ENCODE results near the gene TBC1D22B. TPM values are rescaled to one million over a fixed set of nuclear protein-coding genes. Genes with fewer than 3 reads are reported as not detected.

Gene TBC1D22B
- total RNA-seq, 1 experiment from 2014 or later: 11.8 TPM

DNA sequence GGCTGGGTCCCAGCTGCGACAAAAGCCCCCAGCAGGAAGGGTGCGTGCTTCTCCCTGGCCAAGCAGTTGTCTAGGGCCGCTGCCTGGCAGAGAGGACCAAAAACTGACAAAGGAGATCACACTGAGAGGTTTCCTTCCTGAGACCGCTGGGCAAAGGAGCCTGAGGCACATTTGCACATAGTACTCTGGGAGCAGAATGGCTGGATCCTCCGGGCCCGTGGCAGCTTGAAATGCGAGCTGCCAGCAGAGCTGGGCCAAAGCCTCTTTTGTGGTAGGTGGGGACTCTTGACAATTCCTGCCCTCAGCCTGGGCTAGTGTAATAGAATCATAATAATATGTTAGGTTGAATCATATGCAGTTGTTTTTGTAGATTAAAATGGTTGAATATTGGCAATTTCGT lies 63.1 kb downstream of the TBC1D22B start:
- POLR2A ChIA-PET: no interaction called here
- Histone ChIP-seq H3K36me3 (ENCODE audit: control insufficient read depth, insufficient read depth, low read length) (no peaks in the 10 kb centered on the region; the same call in none of the 2 replicates), H3K9me3 (no peaks in the 10 kb centered on the region), H3K4me3 (ENCODE audit: low read depth, low read length) (no peak overlapping the region), H3K27me3 (replicated peaks; ENCODE audit: control insufficient read depth, insufficient read depth, low read length) (no peaks in the 10 kb centered on the region), H3K4me1 (peaks cover 14% of the 10 kb centered on the region)
- Mint-ChIP-seq H3K4me1 (ENCODE audit: low read depth, unreplicated experiment) (peaks cover 8% of the 10 kb centered on the region), H3K27ac (ENCODE audit: unreplicated experiment) (no peak overlapping the region), H3K36me3 (ENCODE audit: insufficient read depth, unreplicated experiment) (peaks cover 23% of the 10 kb centered on the region), H3K4me3 (ENCODE audit: unreplicated experiment) (no peak overlapping the region), H3K9me3 (ENCODE audit: unreplicated experiment) (no peaks in the 10 kb centered on the region), H3K27me3 (ENCODE audit: insufficient read depth, unreplicated experiment) (no peaks in the 10 kb centered on the region)
- DNase-seq: no peak
- intact Hi-C loops (cut with micrococcal nuclease; ENCODE audit: unreplicated experiment): no loop called here
- CTCF ChIA-PET: no interaction called here
- no TSS peak for BruUV-seq (replicated peaks)
- TF ChIP-seq, protein P1, sequence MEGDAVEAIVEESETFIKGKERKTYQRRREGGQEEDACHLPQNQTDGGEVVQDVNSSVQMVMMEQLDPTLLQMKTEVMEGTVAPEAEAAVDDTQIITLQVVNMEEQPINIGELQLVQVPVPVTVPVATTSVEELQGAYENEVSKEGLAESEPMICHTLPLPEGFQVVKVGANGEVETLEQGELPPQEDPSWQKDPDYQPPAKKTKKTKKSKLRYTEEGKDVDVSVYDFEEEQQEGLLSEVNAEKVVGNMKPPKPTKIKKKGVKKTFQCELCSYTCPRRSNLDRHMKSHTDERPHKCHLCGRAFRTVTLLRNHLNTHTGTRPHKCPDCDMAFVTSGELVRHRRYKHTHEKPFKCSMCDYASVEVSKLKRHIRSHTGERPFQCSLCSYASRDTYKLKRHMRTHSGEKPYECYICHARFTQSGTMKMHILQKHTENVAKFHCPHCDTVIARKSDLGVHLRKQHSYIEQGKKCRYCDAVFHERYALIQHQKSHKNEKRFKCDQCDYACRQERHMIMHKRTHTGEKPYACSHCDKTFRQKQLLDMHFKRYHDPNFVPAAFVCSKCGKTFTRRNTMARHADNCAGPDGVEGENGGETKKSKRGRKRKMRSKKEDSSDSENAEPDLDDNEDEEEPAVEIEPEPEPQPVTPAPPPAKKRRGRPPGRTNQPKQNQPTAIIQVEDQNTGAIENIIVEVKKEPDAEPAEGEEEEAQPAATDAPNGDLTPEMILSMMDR (IDR thresholded peaks at IDR 0.05; ENCODE audit: insufficient read depth in 1 of 2, low read depth in 1 of 2, low read length in 1 of 2, severe bottlenecking in 1 of 2, unreplicated experiment in 1 of 2): no peak

DNA sequence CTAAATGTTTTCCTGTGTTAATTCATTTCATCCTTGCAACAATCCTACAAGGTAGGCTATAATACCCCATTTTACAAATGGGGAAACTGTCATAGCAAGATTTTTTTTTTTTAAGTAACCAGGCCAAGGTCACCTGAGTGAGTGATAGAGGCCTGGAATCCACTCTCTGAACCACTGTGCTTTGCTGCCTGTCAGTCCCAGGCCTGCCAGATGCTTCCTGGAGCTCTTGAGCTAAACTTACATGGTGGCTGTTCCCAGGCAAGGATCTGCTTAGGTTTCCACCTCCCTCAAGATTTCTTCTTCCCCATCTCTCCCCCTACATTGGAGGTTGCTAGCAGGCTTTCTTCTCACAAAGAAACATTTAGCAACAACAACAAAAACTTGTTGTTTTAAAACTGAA lies 63.5 kb downstream of the TBC1D22B start:
- POLR2A ChIA-PET: interaction anchor here (0.6 kb wide), 1 partner anchor 1380 kb away, joined by 4 read pairs; no protein-coding TSS in a partner anchor
- intact Hi-C loops (cut with micrococcal nuclease; ENCODE audit: unreplicated experiment): no loop called here
- H3K27me3 Mint-ChIP-seq (ENCODE audit: insufficient read depth, unreplicated experiment): no peaks in the 10 kb centered on the region
- H3K4me1 ChIP-seq: peaks cover 15% of the 10 kb centered on the region
- no peak for DNase-seq
- H3K27ac Mint-ChIP-seq (ENCODE audit: unreplicated experiment): no peak overlapping the region
- no peaks in the 10 kb centered on the region for H3K9me3 Mint-ChIP-seq (ENCODE audit: unreplicated experiment)
- CTCF ChIA-PET: no interaction called here
- no peak overlapping the region for H3K4me3 ChIP-seq (ENCODE audit: low read depth, low read length)
- H3K9me3 ChIP-seq: no peaks in the 10 kb centered on the region
- TF ChIP-seq, protein P1 (IDR thresholded peaks at IDR 0.05; ENCODE audit: insufficient read depth in 1 of 2, low read depth in 1 of 2, low read length in 1 of 2, severe bottlenecking in 1 of 2, unreplicated experiment in 1 of 2): no peak
- H3K4me3 Mint-ChIP-seq (ENCODE audit: unreplicated experiment): no peak overlapping the region
- H3K27me3 ChIP-seq (replicated peaks; ENCODE audit: control insufficient read depth, insufficient read depth, low read length): no peaks in the 10 kb centered on the region
- peaks cover 13% of the 10 kb centered on the region for H3K4me1 Mint-ChIP-seq (ENCODE audit: low read depth, unreplicated experiment)
- no peaks in the 10 kb centered on the region; the same call in none of the 2 replicates for H3K36me3 ChIP-seq (ENCODE audit: control insufficient read depth, insufficient read depth, low read length)
- BruUV-seq (replicated peaks): no TSS peak
- H3K36me3 Mint-ChIP-seq (ENCODE audit: insufficient read depth, unreplicated experiment): peaks cover 28% of the 10 kb centered on the region

GRCh38 chr6:37321516-37322415 lies 64.2 kb downstream of the TBC1D22B start:
- H3K4me1 ChIP-seq: peaks cover 15% of the 10 kb centered on the region
- H3K4me3 Mint-ChIP-seq (ENCODE audit: unreplicated experiment): no peak overlapping the region
- CTCF ChIA-PET: no interaction called here

More at GRCh38 chr6:37321516-37322415, 64.2 kb downstream of the TBC1D22B start:
- H3K36me3 ChIP-seq (ENCODE audit: control insufficient read depth, insufficient read depth, low read length): no peaks in the 10 kb centered on the region; the same call in 1 of the 2 replicates
- no peaks in the 10 kb centered on the region for H3K27me3 Mint-ChIP-seq (ENCODE audit: insufficient read depth, unreplicated experiment)
- no TSS peak for BruUV-seq (replicated peaks)
- no peak for DNase-seq
- POLR2A ChIA-PET: interaction anchor here (0.6 kb wide), 1 partner anchor 1379 kb away, joined by 4 read pairs; no protein-coding TSS in a partner anchor
- no peaks in the 10 kb centered on the region for H3K27me3 ChIP-seq (replicated peaks; ENCODE audit: control insufficient read depth, insufficient read depth, low read length)
- no peaks in the 10 kb centered on the region for H3K9me3 Mint-ChIP-seq (ENCODE audit: unreplicated experiment)
- no peak overlapping the region for H3K4me3 ChIP-seq (ENCODE audit: low read depth, low read length)
- no peak overlapping the region for H3K27ac Mint-ChIP-seq (ENCODE audit: unreplicated experiment)
- peaks cover 28% of the 10 kb centered on the region for H3K36me3 Mint-ChIP-seq (ENCODE audit: insufficient read depth, unreplicated experiment)
- peaks cover 13% of the 10 kb centered on the region for H3K4me1 Mint-ChIP-seq (ENCODE audit: low read depth, unreplicated experiment)
- H3K9me3 ChIP-seq: no peaks in the 10 kb centered on the region
- TF ChIP-seq, protein P1 (IDR thresholded peaks at IDR 0.05; ENCODE audit: insufficient read depth in 1 of 2, low read depth in 1 of 2, low read length in 1 of 2, severe bottlenecking in 1 of 2, unreplicated experiment in 1 of 2): no peak
- intact Hi-C loops (cut with micrococcal nuclease; ENCODE audit: unreplicated experiment): no loop called here

All from Caco-2 (cell line).